C4-2B (cell line): ENCODE measurements around the gene MEF2C.

Experiments used
- CTCF ChIP-seq: fragments of 450-650 bp; conservative IDR thresholded peaks from 2 replicates; pipeline ENCODE4 v1.5.1; 2017; ENCODE audit warnings: mild to moderate bottlenecking
- ZFX ChIP-seq: fragments of 450-650 bp; IDR thresholded peaks from 2 replicates; pipeline ENCODE4 v1.6.1; 2017

GRCh38 chr5:88819301-88819999 is 63.5 kb downstream of the MEF2C start:
- no peak for TF ChIP-seq CTCF
- TF ChIP-seq ZFX, result no peak
